NCI-H1417 (cell line): Measurements from ENCODE around the gene PDE6A.
"Not testable (repeated sequence)": the region's sequence is repeated elsewhere in the genome, so short reads cannot be mapped to it uniquely, and the experiment has no call there.

Experiments used
- DNase-seq, 3 experiments: peaks; one replicate each; lab custom pipeline; 2025; lab: John Stamatoyannopoulos, UW

The PDE6A gene

GRCh38 chr5:149951138-149951749, 6.7 kb upstream of the PDE6A start:
- DNase-seq = no peak

- DNase-seq = no peak
Observed at GRCh38 chr5:149948993-149949392, 4.4 kb upstream of the PDE6A start.

- DNase-seq = no peak
Observed at GRCh38 chr5:149946118-149946517, 1.5 kb upstream of the PDE6A start.

GRCh38 chr5:149943177-149943949, 1.2 kb downstream of the PDE6A start:
- DNase-seq = not testable (repeated sequence)

GRCh38 chr5:149942741-149943169, 1.8 kb downstream of the PDE6A start:
- not testable (repeated sequence) for DNase-seq

GRCh38 chr5:149942199-149942598, 2.4 kb downstream of the PDE6A start:
- no peak for DNase-seq

- DNase-seq = no peak
Observed at GRCh38 chr5:149941795-149942194, 2.8 kb downstream of the PDE6A start.

- no peak for DNase-seq
Observed at GRCh38 chr5:149940941-149941644, 3.5 kb downstream of the PDE6A start.

GRCh38 chr5:149940077-149940574, 4.5 kb downstream of the PDE6A start:
- no peak for DNase-seq

- DNase-seq = no peak
Observed at GRCh38 chr5:149939546-149939945, 5.0 kb downstream of the PDE6A start.

GRCh38 chr5:149938791-149939358, 5.7 kb downstream of the PDE6A start:
- DNase-seq = no peak

- DNase-seq = no peak
Observed at GRCh38 chr5:149938279-149938678, 6.3 kb downstream of the PDE6A start.

GRCh38 chr5:149937610-149938009, 7.0 kb downstream of the PDE6A start:
- peak; percentile 22 to 78 (median 75) for DNase-seq

- no peak for DNase-seq
Observed at GRCh38 chr5:149936700-149937091, 7.9 kb downstream of the PDE6A start.

- no peak for DNase-seq
Observed at GRCh38 chr5:149936044-149936699, 8.4 kb downstream of the PDE6A start.

- DNase-seq = no peak
Observed at GRCh38 chr5:149935431-149935901, 9.1 kb downstream of the PDE6A start.

GRCh38 chr5:149932445-149933350, 11.9 kb downstream of the PDE6A start:
- DNase-seq = peak in 1 of 3 experiments; percentile 45

- DNase-seq = peak in 1 of 3 experiments; percentile 43
Observed at GRCh38 chr5:149931992-149932436, 12.6 kb downstream of the PDE6A start.

GRCh38 chr5:149930749-149931574, 13.6 kb downstream of the PDE6A start:
- no peak for DNase-seq
